T-helper 1 cell treated with Interleukin-12 subunit alpha and Interleukin-12 subunit beta and Interleukin-4 antibody, amounts not matched to agents 30 ng/mL and 1 ng/mL, for 36 hours (primary cell): ENCODE measurements around the gene BPHL. TPM values are rescaled to one million over a fixed set of nuclear protein-coding genes. Genes with fewer than 3 reads are reported as not detected.
"Not testable (repeated sequence)": the region's sequence is repeated elsewhere in the genome, so short reads cannot be mapped to it uniquely, and the experiment has no call there.

Experiments
- intact Hi-C: fragments of 100-400 bp; cut with micrococcal nuclease; formaldehyde crosslinking; loops from one replicate; pipeline ENCODE4 v1.15.1; 2024
- total RNA-seq: library from RNA; stranded (reverse); gene quantifications from 2 replicates; pipeline ENCODE4 v1.2.3, GENCODE V29; 2022

Gene BPHL
- total RNA-seq, 1 donor from 2014 or later: 8.9 TPM

GRCh38 chr6:3176562-3177355 lies 58.2 kb downstream of the BPHL start:
- intact Hi-C loops: no loop called here

GRCh38 chr6:3178666-3179065 lies 60.2 kb downstream of the BPHL start:
- intact Hi-C loops: not testable (repeated sequence)

GRCh38 chr6:3179945-3180344 lies 61.4 kb downstream of the BPHL start:
- intact Hi-C loops: loop anchor here (1.0 kb wide), 1 partner anchor 24 kb away; no protein-coding TSS in a partner anchor

- intact Hi-C loops: no loop called here
Measured at GRCh38 chr6:3181105-3181504, 62.6 kb downstream of the BPHL start.

GRCh38 chr6:3183066-3183465 lies 64.6 kb downstream of the BPHL start:
- intact Hi-C loops: no loop called here

- intact Hi-C loops: no loop called here
Measured at GRCh38 chr6:3186974-3187382, 68.5 kb downstream of the BPHL start.

GRCh38 chr6:3188262-3188661 lies 69.8 kb downstream of the BPHL start:
- intact Hi-C loops: no loop called here

- intact Hi-C loops: not testable (repeated sequence)
Measured at GRCh38 chr6:3189192-3189591, 70.7 kb downstream of the BPHL start.

- intact Hi-C loops: no loop called here
Measured at GRCh38 chr6:3190056-3190455, 71.5 kb downstream of the BPHL start.

- intact Hi-C loops: no loop called here
Measured at GRCh38 chr6:3190779-3191178, 72.3 kb downstream of the BPHL start.

- intact Hi-C loops: no loop called here
Measured at GRCh38 chr6:3193102-3193849, 74.8 kb downstream of the BPHL start.

- intact Hi-C loops: no loop called here
Measured at GRCh38 chr6:3194535-3195419, 76.3 kb downstream of the BPHL start.

GRCh38 chr6:3195420-3195694 lies 76.8 kb downstream of the BPHL start:
- intact Hi-C loops: no loop called here

GRCh38 chr6:3195695-3196497 lies 77.4 kb downstream of the BPHL start:
- intact Hi-C loops: no loop called here

GRCh38 chr6:3196770-3197169 lies 78.3 kb downstream of the BPHL start:
- intact Hi-C loops: no loop called here

GRCh38 chr6:3197734-3198133 lies 79.2 kb downstream of the BPHL start:
- intact Hi-C loops: not testable (repeated sequence)

GRCh38 chr6:3199382-3199781 lies 80.9 kb downstream of the BPHL start:
- intact Hi-C loops: no loop called here

- intact Hi-C loops: no loop called here
Measured at GRCh38 chr6:3200682-3201081, 82.2 kb downstream of the BPHL start.

- intact Hi-C loops: no loop called here
Measured at GRCh38 chr6:3201388-3201787, 82.9 kb downstream of the BPHL start.
